Measurements from ENCODE around the gene FHIT. TPM values are rescaled to one million over a fixed set of nuclear protein-coding genes. Genes with fewer than 3 reads are reported as not detected.

The FHIT gene
- total and polyA plus RNA-seq, 2 experiments from 2014 or later: 0.22 to 0.90 TPM

- Histone ChIP-seq H3K4me1 (ENCODE audit: insufficient read depth) (peaks cover 4% of the 10 kb centered on the region; the same call in 1 of the 2 replicates), H4K20me1 (ENCODE audit: insufficient read depth) (no peaks in the 10 kb centered on the region), H3K4me3 (no peak overlapping the region), H3K9ac (no peak overlapping the region), H3F3A (ENCODE audit: insufficient read depth) (no peaks in the 10 kb centered on the region), H3K4me2 (ENCODE audit: unreplicated experiment) (no peak overlapping the region), H3K27me3 (replicated peaks; ENCODE audit: insufficient read depth) (no peaks in the 10 kb centered on the region), H3K79me2 (ENCODE audit: insufficient read depth) (no peaks in the 10 kb centered on the region), H2AFZ (no peak overlapping the region), H3K9me3 (ENCODE audit: low read depth) (no peaks in the 10 kb centered on the region), H3K9me2 (ENCODE audit: insufficient read depth) (no peaks in the 10 kb centered on the region), H3K27ac (no peak overlapping the region), H3K36me3 (ENCODE audit: low read depth) (no peaks in the 10 kb centered on the region)
- TF ChIP-seq EZH2phosphoT487 (IDR thresholded peaks at IDR 0.05; ENCODE audit: insufficient read depth, low read depth) (no peak), EZH2 (IDR thresholded peaks at IDR 0.05; ENCODE audit: insufficient read depth, poor library complexity, severe bottlenecking) (no peak)
- no peak for DNase-seq
- 82 to 86% methylated on average over 12 of the region's 12 CpGs for WGBS, 2 experiments (ENCODE audit: low coverage in 1 of 2, low lambda C conversion rate in 2 of 2, missing lambda C conversion rate in 2 of 2)
- in situ Hi-C loops (cut with MboI): no loop called here
Measured at GRCh38 chr3:60048447-60048848, 1202.8 kb downstream of the FHIT start.

GRCh38 chr3:60047426-60048200 lies 1203.6 kb downstream of the FHIT start:
- H2AFZ ChIP-seq: no peak overlapping the region
- H3F3A ChIP-seq (ENCODE audit: insufficient read depth): no peaks in the 10 kb centered on the region
- no peaks in the 10 kb centered on the region for H3K9me3 ChIP-seq (ENCODE audit: low read depth)
- H3K4me3 ChIP-seq: no peak overlapping the region
- DNase-seq: no peak
- WGBS, 2 experiments (ENCODE audit: low coverage in 1 of 2, low lambda C conversion rate in 2 of 2, missing lambda C conversion rate in 2 of 2): 51 to 61% methylated on average over 9 of the region's 9 CpGs
- no peaks in the 10 kb centered on the region for H3K36me3 ChIP-seq (ENCODE audit: low read depth)
- no peaks in the 10 kb centered on the region for H3K79me2 ChIP-seq (ENCODE audit: insufficient read depth)
- no peaks in the 10 kb centered on the region for H3K4me1 ChIP-seq (ENCODE audit: insufficient read depth)
- H3K9ac ChIP-seq: no peak overlapping the region
- no peak for TF ChIP-seq EZH2phosphoT487 (IDR thresholded peaks at IDR 0.05; ENCODE audit: insufficient read depth, low read depth)
- TF ChIP-seq EZH2 (IDR thresholded peaks at IDR 0.05; ENCODE audit: insufficient read depth, poor library complexity, severe bottlenecking): no peak
- H3K27ac ChIP-seq: no peak overlapping the region
- no peaks in the 10 kb centered on the region for H4K20me1 ChIP-seq (ENCODE audit: insufficient read depth)
- H3K4me2 ChIP-seq (ENCODE audit: unreplicated experiment): no peak overlapping the region
- in situ Hi-C loops (cut with MboI): no loop called here
- H3K9me2 ChIP-seq (ENCODE audit: insufficient read depth): no peaks in the 10 kb centered on the region
- H3K27me3 ChIP-seq (replicated peaks; ENCODE audit: insufficient read depth): no peaks in the 10 kb centered on the region

GRCh38 chr3:60046210-60046609 lies 1205.0 kb downstream of the FHIT start:
- no peak for TF ChIP-seq EZH2 (IDR thresholded peaks at IDR 0.05; ENCODE audit: insufficient read depth, poor library complexity, severe bottlenecking)
- no peak for TF ChIP-seq EZH2phosphoT487 (IDR thresholded peaks at IDR 0.05; ENCODE audit: insufficient read depth, low read depth)
- Histone ChIP-seq H3K27me3 (replicated peaks; ENCODE audit: insufficient read depth) (no peaks in the 10 kb centered on the region), H4K20me1 (ENCODE audit: insufficient read depth) (no peaks in the 10 kb centered on the region), H3K4me2 (ENCODE audit: unreplicated experiment) (no peak overlapping the region), H3K27ac (no peak overlapping the region), H3K9me2 (ENCODE audit: insufficient read depth) (no peaks in the 10 kb centered on the region), H3K9me3 (ENCODE audit: low read depth) (no peaks in the 10 kb centered on the region), H3K36me3 (ENCODE audit: low read depth) (no peaks in the 10 kb centered on the region), H3K9ac (no peak overlapping the region), H3F3A (ENCODE audit: insufficient read depth) (no peaks in the 10 kb centered on the region), H3K4me1 (ENCODE audit: insufficient read depth) (no peaks in the 10 kb centered on the region), H2AFZ (no peak overlapping the region), H3K79me2 (ENCODE audit: insufficient read depth) (no peaks in the 10 kb centered on the region), H3K4me3 (no peak overlapping the region)
- no peak for DNase-seq
- 37 to 42% methylated on average over 6 of the region's 6 CpGs for WGBS, 2 experiments (ENCODE audit: low coverage in 1 of 2, low lambda C conversion rate in 2 of 2, missing lambda C conversion rate in 2 of 2)
- in situ Hi-C loops (cut with MboI): no loop called here

GRCh38 chr3:60045686-60046085 lies 1205.6 kb downstream of the FHIT start:
- H3K9me3 ChIP-seq (ENCODE audit: low read depth): no peaks in the 10 kb centered on the region
- 43 to 55% methylated on average over 1 of the region's 1 CpG for WGBS, 2 experiments (ENCODE audit: low coverage in 1 of 2, low lambda C conversion rate in 2 of 2, missing lambda C conversion rate in 2 of 2)

More at GRCh38 chr3:60045686-60046085, 1205.6 kb downstream of the FHIT start:
- H3K9ac ChIP-seq: no peak overlapping the region
- no peak overlapping the region for H3K4me3 ChIP-seq
- no peaks in the 10 kb centered on the region for H4K20me1 ChIP-seq (ENCODE audit: insufficient read depth)
- no peaks in the 10 kb centered on the region for H3K4me1 ChIP-seq (ENCODE audit: insufficient read depth)
- TF ChIP-seq EZH2phosphoT487 (IDR thresholded peaks at IDR 0.05; ENCODE audit: insufficient read depth, low read depth) (no peak), EZH2 (IDR thresholded peaks at IDR 0.05; ENCODE audit: insufficient read depth, poor library complexity, severe bottlenecking) (no peak)
- no peak overlapping the region for H2AFZ ChIP-seq
- DNase-seq: no peak
- in situ Hi-C loops (cut with MboI): no loop called here
- no peaks in the 10 kb centered on the region for H3K9me2 ChIP-seq (ENCODE audit: insufficient read depth)
- H3K36me3 ChIP-seq (ENCODE audit: low read depth): no peaks in the 10 kb centered on the region
- no peak overlapping the region for H3K4me2 ChIP-seq (ENCODE audit: unreplicated experiment)
- H3K27me3 ChIP-seq (replicated peaks; ENCODE audit: insufficient read depth): no peaks in the 10 kb centered on the region
- H3K27ac ChIP-seq: no peak overlapping the region
- H3F3A ChIP-seq (ENCODE audit: insufficient read depth): no peaks in the 10 kb centered on the region
- no peaks in the 10 kb centered on the region for H3K79me2 ChIP-seq (ENCODE audit: insufficient read depth)

Measured in GM23248 (cell line).